GM21717 (cell line): ENCODE data around the gene SMAD2.
"Not testable (repeated sequence)": the region's sequence is repeated elsewhere in the genome, so short reads cannot be mapped to it uniquely, and the experiment has no call there.

ENCODE experiments used
- ATAC-seq: cut with Tn5 transposase; IDR thresholded peaks from one replicate; pipeline ENCODE4 v1.9.1; 2021; ENCODE audit warnings: mild to moderate bottlenecking, moderate library complexity; ENCODE audit not compliant: unreplicated experiment

SMAD2 gene

DNA sequence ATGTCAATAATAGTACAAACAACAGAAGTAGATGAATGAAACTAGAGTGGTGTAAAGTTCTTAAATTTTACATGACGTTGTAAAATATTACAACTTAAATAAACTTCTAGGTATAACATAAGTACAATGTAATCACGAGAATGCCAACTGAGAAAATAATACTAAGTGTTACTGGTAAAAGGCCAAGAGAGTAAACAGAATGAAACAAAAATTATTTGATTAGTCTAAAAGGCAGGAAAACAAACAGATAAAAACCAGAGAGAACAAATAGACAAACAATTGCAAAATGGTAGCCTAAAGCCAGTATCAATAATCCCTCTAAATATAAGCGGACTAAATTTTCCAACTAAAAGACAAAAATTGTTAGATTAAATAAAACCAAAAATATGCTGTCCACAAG lies 71.9 kb downstream of the SMAD2 start:
- ATAC-seq: no peak

DNA sequence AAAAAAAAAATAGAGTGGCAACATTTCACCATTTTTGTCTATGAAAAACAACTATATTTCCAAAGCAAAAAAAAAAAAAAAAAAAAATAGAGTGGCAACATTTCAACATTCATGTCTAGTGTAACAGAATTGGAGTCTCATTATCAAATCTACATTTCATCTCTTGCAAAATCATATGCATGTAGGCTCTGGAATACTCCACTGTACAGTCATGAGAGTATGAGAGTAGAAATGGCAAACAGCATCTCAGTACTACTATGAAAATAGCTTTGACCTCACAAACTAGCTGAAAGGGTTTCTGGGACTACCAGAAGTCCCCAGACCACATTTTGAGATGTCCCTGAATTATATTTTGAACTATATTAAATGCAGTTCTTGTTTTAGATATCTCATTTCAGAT lies 82.8 kb downstream of the SMAD2 start:
- no peak for ATAC-seq

DNA sequence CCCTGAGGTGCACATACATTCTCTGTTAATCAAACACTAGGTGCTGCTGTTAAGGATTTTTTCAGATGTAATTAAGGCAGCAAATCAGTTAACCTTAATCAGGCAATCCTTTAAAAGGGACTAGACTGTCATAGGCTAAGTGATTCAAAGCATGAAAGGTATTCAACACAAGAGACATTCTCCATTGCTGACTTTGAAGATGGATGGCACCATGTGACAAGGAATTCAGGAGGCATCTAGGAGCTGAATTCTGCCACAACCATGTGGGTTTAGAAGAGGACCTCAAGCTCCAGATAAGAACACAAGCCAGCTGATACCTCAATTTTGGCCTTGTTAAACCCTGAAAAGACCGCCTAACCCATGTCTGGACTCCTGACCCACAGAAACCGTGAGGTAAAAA lies 84.0 kb downstream of the SMAD2 start:
- ATAC-seq: no peak

DNA sequence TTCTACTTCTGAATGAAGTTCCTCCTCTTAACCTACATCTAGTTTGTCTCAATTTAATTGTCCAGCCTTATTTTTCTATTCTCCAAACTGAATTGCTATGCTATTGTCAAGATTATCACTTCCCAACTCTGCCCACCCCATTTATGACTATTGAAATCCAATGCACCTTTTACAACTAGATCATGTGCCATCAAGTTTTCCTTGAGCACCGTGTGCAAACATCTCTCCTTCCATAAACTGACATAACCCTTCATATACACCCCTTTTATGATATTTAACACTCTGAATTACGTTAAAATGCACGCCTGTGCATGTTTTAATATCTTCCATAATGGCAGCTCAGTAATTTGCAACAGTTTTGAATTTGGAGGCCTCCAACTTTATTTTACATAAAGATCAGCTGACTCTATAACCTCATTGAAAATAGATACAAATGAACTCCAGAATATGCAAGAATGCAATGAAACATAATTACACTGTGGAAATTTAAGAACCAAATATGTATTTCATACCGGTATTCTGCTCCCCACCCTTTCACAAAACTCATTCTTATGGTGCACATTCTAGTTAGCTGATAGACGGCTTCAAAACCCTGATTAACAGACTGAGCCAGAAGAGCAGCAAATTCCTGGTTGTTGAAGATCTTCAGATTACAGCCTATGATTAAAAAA lies 85.5 kb downstream of the SMAD2 start:
- no peak for ATAC-seq

DNA sequence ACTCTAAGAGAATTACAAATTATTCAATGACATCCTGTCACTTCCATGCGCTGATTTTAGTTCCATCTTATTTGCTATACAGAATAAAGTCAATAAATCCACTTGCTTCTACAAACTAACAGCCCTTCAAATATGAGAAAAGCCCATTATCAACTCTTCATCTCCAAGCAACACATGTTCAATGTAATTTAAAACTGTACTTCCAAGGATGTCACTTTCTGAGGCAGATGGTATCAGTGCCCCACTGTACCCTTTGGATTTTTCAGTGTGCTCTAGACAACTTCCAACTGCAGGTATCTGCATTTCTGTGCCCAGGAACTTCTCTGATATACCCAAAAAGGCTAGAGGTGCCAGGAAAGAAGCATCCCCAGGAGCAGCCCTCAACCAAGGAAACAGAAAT lies 87.6 kb downstream of the SMAD2 start:
- ATAC-seq: no peak

DNA sequence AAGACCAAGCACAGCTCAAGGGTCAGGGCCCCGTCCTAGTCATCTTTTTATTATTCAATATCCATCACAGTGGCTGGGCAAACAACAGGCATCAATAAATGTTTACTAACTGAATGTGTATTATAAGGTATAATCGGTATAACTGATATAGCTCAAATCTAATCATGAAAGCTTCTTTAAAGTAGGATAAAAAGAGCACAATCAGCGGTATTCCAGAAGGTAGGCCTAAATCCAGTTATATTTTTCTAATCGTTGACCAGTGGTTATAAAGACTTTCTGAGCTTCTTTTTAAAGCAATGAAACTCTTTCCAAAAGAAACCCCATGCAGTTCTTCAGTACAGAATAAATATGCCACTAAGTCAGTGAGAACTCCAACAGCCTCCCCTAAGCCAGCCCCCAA lies 92.1 kb downstream of the SMAD2 start:
- ATAC-seq: no peak

DNA sequence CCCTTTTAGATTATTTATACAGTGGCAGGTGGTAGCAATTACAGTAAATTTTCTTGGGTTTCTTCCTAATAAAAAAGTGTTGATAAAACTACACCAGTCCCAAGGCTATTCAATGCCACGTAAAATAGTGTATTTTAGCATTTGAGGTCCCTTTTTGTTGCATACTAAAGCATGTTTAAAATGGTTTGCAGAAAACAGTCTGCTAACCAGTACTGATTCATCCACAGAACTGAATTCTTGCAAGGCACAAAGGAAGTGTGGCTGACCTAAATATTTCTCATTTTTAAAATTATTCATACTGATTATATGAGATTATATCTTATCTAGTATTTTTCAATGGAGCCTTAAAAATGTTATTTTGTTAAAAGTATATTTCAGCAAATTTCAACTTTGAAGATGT lies 98.1 kb downstream of the SMAD2 start:
- ATAC-seq: no peak

DNA sequence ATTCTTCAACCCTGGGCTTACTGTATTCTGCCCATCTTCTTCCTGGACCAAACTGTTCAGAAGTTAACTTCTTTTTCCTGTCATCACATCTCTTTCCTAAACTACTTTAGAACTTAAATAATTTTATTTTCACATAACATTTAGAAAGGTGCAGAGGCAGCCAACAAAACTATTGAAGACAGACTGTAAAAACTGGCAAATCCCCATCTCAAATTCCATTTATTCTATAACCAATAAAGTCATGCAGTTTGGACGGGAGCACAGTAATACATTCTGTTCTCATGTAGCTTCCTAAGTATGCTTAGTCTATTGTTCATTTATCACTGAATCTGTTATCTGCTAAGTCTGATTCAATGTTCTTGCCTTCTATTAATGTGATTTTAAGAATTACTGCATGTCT lies 99.1 kb downstream of the SMAD2 start:
- ATAC-seq: no peak

DNA sequence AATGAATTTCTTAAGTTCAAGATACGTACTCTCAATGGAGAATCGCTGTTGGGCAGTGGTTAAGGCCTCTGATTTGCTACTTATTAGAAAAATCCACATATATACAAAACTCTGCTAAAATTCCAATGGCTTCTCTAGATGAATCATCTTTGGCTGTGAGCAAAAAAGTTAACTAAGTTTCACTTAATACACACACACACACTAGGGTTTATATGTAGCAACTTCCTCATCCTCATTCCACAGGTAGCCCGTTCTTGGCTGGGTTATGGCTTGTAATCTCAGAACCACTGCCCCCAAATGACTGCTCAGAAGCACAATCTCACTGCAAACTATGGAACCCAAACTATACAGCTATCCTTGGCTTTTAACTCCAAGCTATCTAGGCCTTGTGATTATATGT lies 99.7 kb downstream of the SMAD2 start:
- ATAC-seq: no peak

DNA sequence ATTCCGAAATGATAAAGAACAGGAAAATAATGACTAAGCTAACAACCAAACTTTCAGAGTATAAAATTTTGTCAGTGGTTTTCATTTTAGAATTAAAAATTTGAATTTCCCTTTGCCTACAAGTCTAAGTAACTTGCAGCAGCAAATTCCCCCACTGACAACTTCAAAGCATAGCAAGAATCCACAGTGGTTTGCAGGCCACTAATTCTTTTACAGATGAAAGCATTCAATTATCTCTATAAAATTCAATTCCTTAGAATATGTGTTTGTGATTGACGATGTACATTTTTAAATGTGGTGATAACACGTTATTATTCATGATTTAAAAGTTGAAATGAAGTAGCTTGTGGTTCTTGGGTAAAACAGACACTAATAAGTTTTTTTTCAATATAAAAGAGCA lies 100.6 kb downstream of the SMAD2 start:
- ATAC-seq: no peak

DNA sequence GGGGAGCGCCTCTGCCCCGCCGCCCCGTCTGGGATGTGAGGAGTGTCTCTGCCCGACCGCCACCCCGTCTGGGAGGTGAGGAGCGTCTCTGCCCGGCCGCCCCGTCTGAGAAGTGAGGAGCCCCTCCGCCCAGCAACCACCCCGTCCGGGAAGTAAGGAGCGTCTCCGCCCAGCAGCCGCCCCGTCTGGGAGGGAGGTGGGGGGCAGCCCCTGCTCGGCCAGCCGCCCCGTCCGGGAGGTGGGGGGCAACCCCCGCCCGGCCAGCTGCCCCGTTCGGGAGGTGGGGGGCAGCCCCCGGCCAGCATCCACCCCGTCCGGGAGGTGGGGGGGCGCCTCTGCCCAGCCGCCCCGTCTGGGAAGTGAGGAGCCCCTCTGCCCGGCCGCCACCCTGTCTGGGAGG lies 102.4 kb downstream of the SMAD2 start:
- ATAC-seq: not testable (repeated sequence)

DNA sequence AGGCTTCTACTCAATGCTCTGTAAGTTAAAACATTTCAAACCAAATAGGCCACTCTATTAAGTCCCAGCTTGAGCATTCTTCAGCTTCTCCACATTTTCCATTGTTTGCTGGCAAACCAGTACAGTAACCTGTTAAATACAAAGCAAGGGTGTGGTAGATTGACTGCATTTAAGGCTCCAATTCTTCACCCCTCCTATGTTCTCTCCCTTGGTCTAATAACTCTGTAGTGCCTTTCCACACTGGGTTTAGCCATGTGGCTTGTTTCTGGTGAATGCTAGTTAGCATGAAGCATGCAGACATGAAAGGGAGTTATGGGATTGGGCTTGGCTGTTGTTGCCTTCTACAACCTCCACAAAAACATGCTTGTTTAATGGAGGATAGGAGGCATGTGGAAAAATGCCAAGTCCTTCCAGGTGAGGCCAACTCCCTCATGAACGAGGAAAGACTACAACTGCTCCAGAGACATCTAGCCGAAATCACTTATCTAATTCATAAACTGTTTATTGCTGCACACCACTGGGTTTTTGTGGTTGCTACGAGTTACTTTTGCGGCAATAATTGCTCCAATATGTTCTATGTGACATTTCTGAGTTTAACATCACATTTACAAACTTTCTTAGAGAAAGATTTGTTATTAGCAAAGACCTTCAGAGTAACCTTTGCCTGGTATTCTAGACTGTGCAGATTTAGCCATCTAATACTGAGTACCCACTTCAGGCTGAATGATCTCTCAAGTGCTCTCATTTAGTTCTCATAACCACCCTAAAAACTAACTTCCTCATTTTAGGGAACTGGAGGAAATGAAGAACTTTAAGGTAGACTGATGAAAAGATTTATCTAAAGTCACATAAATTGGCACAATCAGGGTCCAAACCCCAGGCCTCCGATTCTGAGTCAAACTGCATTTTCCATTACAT lies 104.0 kb downstream of the SMAD2 start:
- ATAC-seq: no peak

DNA sequence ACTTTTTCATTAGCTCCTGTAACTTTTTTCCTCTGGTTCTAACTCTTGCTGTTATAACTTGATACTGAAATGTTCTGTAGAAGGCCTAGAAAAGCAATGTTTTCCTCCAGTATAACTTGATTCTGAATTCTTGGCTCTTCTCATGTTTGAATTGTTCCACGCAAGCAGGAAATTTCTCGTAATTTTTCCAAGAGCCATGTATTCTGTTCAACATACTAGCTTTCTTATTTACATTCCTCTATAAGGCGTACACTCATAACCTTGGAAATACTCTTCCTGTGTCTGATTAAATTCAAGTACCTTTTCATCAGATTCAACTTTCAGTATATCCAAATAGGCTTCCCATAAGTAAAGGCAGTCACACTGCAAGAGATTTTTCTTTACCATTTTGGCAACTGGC lies 109.1 kb downstream of the SMAD2 start:
- ATAC-seq: no peak

DNA sequence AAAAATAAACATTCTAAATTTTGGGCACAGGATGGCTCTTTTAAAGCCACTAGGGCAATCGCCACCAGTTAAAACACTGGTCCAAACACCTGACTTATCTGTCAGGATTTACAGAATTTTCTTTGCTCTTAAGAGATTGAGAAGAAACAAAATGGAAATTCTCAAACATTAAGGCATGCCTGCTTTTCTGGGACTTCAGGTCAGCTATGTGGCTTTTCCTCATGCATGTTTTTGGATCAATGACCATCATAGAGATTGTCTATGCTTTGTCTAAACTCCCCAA lies 112.7 kb downstream of the SMAD2 start:
- no peak for ATAC-seq

DNA sequence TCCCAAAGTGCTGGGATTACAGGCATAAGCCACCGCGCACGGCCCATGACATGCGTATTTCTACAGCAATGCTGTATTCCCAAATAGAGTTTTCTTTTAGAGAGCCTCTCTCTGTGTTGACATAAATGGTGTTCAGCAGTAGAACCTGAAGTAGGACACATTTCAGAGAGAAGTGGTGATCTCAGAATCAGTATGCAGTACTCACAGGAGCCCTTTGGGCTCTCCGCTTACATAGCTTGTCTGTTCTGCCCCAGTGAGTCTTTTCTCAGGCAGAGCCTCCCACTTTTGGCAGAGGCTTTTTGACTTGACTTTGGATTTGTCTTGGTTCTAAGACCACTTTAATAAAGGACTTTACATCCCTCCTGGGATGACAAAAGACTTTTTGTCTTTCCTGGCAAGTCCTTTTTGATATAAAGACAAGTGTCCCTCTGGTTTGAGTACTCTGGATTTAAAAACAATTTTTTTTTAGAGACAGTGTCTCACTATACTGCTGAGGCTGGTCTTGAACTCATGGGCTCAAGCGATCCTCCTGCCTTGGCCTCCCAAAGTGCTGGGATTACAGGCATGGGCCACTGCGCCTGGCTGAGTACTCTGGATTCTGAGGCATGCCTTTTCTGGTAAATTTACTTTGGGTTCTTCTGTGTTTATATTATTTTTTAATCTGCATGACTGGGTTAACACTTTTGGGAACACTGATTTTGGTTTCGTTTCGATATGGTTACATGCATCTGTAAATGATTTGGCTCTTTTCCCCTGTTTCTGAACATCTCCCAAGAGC lies 113.3 kb downstream of the SMAD2 start:
- no peak for ATAC-seq

DNA sequence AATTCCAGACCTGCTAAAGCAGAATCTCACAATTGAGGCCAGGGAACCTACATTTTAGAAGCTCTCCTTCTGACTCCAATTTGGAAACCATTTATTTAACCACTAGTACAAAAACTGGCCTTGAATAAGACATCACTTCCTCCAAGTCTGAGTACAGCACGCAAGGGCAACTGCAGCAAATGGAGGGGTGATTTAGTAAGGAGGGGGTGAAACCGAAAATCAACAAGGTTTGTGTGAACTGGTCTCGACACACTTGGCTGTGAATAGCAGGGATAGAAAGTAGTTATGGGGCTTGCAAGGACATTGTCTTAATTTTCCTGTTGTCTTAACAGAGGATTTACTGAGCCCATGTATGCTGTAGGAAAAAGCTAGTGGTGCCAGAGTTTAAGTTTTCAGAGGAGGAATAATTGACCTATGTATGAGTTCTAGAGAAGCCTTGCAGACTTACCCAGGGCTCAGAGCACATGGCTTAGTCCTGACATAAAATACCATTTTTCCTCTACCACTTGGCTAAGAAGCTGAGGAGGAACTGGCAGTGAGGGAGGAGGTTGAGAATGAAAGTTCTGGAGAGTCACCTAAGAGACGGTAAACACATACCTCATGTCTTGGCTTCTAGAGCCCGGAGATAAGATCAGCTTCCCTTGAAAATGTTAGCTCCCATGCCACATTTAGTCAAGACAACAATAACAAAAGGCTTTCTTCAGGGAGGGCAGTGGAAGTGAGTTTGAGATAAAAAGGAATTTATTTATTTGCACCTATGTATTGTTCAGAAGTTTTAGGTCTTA lies 114.8 kb downstream of the SMAD2 start:
- no peak for ATAC-seq

DNA sequence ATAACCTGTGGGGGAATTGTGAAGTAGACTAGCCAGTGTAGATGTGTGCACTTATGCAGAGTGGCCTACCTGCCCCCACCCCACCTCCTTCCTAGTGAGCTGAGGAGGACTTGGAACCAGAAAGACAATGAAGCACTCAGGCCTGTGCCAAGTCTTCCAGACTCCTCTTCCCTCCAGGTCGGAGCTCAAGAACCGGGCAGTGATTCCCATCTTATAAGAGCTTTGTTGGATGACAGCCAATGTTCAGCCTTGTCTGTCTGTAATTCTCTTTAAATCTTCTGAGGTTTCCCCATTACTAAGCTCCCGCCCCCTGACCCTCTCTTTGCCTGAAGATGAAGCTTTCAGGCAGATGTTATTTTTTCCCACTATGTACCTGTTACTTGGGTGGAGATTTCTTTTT lies 121.0 kb downstream of the SMAD2 start:
- ATAC-seq: no peak

DNA sequence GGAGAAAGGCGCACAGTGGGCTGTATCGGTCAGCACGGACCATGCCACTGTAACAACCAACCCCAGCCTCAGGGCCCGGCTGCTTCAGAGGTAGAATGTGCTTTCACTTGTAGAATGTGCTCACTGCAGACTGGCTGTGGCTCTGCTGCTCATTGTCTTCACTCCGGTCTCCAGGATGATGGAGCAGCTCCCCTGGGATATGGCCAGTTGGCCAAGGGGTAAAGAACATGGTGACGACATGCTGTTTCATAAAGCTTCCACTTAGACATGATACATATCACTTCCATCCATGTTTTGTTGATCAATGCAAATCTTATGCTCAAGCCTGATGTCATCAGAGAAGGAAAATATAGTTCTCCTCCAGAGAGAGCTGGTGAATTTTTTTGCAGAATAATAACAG lies 127.7 kb downstream of the SMAD2 start:
- no peak for ATAC-seq

DNA sequence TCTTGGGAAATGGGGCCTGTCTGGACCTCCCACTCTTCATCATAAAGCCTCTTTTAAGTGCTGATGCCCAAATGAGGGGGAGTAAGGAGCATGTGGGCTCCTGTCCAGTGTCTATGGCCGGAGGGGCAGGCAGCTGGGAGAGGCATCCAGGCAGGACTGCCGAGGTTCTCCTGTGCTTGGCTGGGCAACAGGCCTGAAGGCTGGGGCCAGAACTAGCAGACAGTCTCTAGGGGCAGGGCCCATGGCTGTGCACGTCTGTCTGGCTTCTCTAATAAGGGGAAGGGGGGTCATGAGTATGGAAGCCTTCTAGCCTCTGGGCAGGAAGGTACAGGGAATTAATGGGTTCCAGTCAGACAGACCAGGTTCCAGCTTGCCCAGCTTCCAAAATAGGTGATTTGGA lies 128.6 kb downstream of the SMAD2 start:
- ATAC-seq: no peak

DNA sequence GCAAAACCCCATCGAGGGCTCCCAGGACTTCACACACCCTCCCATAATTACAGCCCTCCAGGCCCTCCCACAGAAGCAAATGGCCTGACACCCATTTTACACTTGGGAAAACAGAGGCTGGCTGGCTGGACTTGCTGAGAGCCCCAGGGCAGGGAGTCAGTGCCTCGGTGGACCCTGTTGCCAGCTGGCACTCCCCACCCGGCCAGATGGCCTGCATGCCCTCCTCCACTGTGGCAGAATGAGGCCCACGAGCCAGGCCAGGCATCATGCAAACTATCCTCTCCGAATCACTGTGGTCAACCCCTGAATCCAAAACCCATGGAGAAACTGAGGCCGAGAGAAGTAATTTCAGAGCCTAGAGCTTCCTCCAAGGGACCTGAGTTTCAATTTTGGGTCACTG lies 129.7 kb downstream of the SMAD2 start:
- no peak for ATAC-seq

DNA sequence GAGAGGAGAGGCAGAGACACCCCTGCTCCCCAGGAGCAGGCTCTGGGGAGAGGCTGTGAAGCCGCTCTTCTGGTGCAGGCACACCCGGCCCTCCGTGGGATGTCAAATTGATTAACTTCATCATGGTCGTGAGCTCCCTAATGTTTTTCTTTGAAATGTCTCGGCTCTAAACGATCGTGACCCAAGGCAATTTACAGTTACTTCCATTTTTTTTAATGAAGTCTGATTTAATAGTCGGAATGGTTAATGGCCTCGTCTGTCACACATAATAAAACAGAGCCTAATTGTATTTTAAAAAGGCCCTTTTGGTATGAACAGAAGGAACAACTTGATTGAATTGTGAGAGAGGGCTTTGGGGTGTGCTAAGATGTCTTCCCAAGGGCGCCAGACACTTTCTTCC lies 130.2 kb downstream of the SMAD2 start:
- ATAC-seq: no peak
